GM18858 (cell line): ENCODE results near the gene TEX44.
A peak's percentile ranks its signal among the peaks of the same experiment; 100 is the strongest.

Experiments used
- ATAC-seq: cut with Tn5 transposase; IDR thresholded peaks from one replicate; pipeline ENCODE4 v1.9.1; 2021; ENCODE audit not compliant: unreplicated experiment

Gene TEX44

GRCh38 chr2:231604685-231605606 lies 12.3 kb downstream of the TEX44 start:
- ATAC-seq: peak; percentile 69

GRCh38 chr2:231605607-231606091 lies 13.0 kb downstream of the TEX44 start:
- no peak for ATAC-seq

- no peak for ATAC-seq
These were observed 14.3 kb downstream of the TEX44 start for GRCh38 chr2:231606941-231607340.

- no peak for ATAC-seq
These were observed 18.8 kb downstream of the TEX44 start for GRCh38 chr2:231611273-231612108.

- ATAC-seq: no peak
These were observed 19.4 kb downstream of the TEX44 start for GRCh38 chr2:231612109-231612455.

- peak; percentile 33 for ATAC-seq
These were observed 20.0 kb downstream of the TEX44 start for GRCh38 chr2:231612456-231613330.

GRCh38 chr2:231613331-231613662 lies 20.6 kb downstream of the TEX44 start:
- ATAC-seq: no peak

GRCh38 chr2:231613663-231614558 lies 21.2 kb downstream of the TEX44 start:
- ATAC-seq: peak; percentile 64

- ATAC-seq: no peak
These were observed 21.9 kb downstream of the TEX44 start for GRCh38 chr2:231614559-231615057.

GRCh38 chr2:231615058-231615671 lies 22.5 kb downstream of the TEX44 start:
- ATAC-seq: no peak

GRCh38 chr2:231616296-231616695 lies 23.6 kb downstream of the TEX44 start:
- ATAC-seq: no peak

- ATAC-seq: no peak
These were observed 24.6 kb downstream of the TEX44 start for GRCh38 chr2:231617059-231617926.

- no peak for ATAC-seq
These were observed 28.6 kb downstream of the TEX44 start for GRCh38 chr2:231621051-231621879.

GRCh38 chr2:231622963-231623362 lies 30.3 kb downstream of the TEX44 start:
- no peak for ATAC-seq

- no peak for ATAC-seq
These were observed 33.8 kb downstream of the TEX44 start for GRCh38 chr2:231626449-231626848.

GRCh38 chr2:231627384-231628120 lies 34.9 kb downstream of the TEX44 start:
- ATAC-seq: no peak
